Cardiac fibroblast (primary cell): ENCODE data around the gene KCNJ8.

Experiments
- DNase-seq, 2 donors: peaks; one replicate each; pipeline versions ENCODE4 v3.0.0 to v3.0.0-alpha.2; 2010; ENCODE audit warnings: low read depth in 2 of 2
- H3K4me3 ChIP-seq, 2 donors: replicated peaks in 1 of 2; 1 replicate in 1 of 2; 2 replicates in 1 of 2; pipeline ENCODE4 v1.5.1; 2011; ENCODE audit warnings: low read depth in 2 of 2, low read length in 2 of 2, mild to moderate bottlenecking in 2 of 2, moderate library complexity in 1 of 2
- CTCF ChIP-seq: IDR thresholded peaks from one replicate; pipeline ENCODE4 v1.5.1; 2011; ENCODE audit warnings: low read depth, mild to moderate bottlenecking, low read length, inconsistent platforms

Gene KCNJ8

GRCh38 chr12:21771311-21771710 is 3.2 kb downstream of the KCNJ8 start:
- H3K4me3 ChIP-seq, result no peak overlapping the region
- no peak for TF ChIP-seq CTCF
- DNase-seq, result peak; percentile 2 to 88

- H3K4me3 ChIP-seq, result no peak overlapping the region
- TF ChIP-seq CTCF, result no peak
- DNase-seq, result peak in 1 of 2 donors; percentile 43
These were observed 5.2 kb downstream of the KCNJ8 start for GRCh38 chr12:21769307-21769706.

- DNase-seq, result no peak
- no peak for TF ChIP-seq CTCF
These were observed 8.1 kb downstream of the KCNJ8 start for GRCh38 chr12:21766403-21766802.

GRCh38 chr12:21764950-21765349 is 9.6 kb downstream of the KCNJ8 start:
- DNase-seq, result no peak
- no peak for TF ChIP-seq CTCF
- H3K4me3 ChIP-seq, result no peak overlapping the region

More at GRCh38 chr12:21766403-21766802, 8.1 kb downstream of the KCNJ8 start:
- no peak overlapping the region for H3K4me3 ChIP-seq

- H3K4me3 ChIP-seq, result no peak overlapping the region
- no peak for TF ChIP-seq CTCF
- DNase-seq, result no peak
These were observed 10.4 kb downstream of the KCNJ8 start for GRCh38 chr12:21764065-21764464.

GRCh38 chr12:21763531-21763930 is 11.0 kb downstream of the KCNJ8 start:
- H3K4me3 ChIP-seq, result no peak overlapping the region
- no peak for DNase-seq
- TF ChIP-seq CTCF, result no peak

- DNase-seq, result no peak
- no peak overlapping the region for H3K4me3 ChIP-seq
- TF ChIP-seq CTCF, result no peak
These were observed 14.8 kb downstream of the KCNJ8 start for GRCh38 chr12:21759737-21760136.
